GM12892 (cell line): Measurements from ENCODE around the gene BCKDHB.

Source experiments
- POLR2A ChIP-seq: IDR thresholded peaks from 2 replicates; pipeline ENCODE4 v1.6.1; 2011; ENCODE audit warnings: low read depth, low read length, control low read depth
- POLR2AphosphoS5 ChIP-seq: IDR thresholded peaks from 2 replicates; pipeline ENCODE4 v1.6.1; 2011; ENCODE audit warnings: low read depth, low read length, control low read depth

DNA sequence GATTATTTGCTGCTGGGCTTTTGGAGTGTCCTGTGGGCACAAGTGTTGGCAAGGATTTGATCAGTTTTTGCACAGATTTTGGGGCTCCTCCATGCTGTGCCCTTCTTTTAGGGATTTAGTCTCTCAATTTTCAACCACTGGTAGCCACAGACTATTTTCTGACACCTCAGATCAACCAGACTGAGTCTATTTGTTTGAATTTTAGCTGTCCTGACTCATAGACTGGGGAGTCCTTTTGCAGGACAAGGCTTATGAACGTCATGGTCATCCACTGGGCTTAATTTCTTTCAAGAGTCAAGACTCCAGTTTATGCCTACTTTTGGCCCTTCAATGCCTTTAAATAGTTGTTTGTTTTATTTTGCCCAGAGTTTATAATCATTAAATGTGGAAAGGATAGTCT lies 59.3 kb downstream of the BCKDHB start:
- TF ChIP-seq POLR2A (no peak), POLR2AphosphoS5 (no peak)
